HK-2 (cell line): ENCODE data around the gene CLCN7.

Experiments
- DNase-seq: peaks from one replicate; pipeline ENCODE4 v3.0.0-alpha.2; 2018; ENCODE audit not compliant: unreplicated experiment

Gene CLCN7

DNA sequence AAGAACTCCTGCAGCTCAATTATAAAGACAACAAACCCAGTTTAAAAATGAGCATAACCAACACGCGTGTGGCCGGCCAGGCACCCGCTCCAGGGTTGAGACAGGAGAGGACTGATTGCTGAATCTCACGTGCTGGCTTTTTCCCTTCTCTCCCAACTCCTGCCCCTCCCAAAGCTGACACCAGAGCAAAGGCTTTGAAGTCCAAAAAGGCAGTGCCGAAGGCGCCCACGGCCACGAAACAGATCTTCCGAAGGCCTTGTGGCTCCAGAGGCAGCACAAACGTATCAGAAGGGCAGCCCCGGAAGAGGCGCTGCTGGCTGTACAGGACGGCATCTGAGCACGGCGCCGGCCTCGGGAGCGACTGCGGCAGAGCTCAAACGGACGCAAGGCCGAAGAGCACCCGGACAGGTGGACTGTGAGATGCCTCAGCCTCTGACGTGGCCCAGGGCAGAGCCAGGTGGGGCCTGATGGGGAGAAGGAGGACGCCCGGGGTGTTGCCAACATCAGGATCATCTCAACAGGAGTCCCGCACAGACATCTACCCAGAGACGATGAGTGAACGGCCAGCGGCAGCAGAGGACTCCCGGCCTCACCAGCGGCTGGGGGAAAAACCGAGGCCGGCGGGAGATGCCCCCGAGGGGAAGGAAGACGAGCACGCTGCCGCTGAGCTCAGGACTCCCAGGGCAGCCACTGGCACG, 10.5 kb downstream of the CLCN7 start:
- DNase-seq: no peak

DNA sequence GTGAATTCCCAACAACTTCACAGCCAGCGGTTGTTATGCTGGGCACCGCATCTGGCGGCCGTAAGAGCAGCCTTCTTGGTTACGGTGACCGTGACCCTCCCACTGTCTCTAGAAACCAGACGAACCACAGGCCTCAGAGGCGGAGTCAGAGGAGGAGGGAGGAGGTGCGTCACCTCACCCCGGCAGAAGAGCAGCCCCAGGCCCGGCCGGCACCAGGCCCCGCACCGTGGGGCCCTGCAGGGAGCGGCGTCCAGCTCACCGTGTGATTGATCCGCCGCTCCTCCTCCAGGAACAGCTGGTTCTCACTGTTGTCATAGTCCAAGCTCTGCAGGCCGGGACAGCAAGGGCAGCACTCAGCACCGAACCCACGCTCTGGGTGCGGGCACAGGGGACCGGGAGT, 13.7 kb downstream of the CLCN7 start:
- DNase-seq: no peak

- no peak for DNase-seq
These were observed 14.2 kb downstream of the CLCN7 start for GRCh38 chr16:1460602-1461138.

DNA sequence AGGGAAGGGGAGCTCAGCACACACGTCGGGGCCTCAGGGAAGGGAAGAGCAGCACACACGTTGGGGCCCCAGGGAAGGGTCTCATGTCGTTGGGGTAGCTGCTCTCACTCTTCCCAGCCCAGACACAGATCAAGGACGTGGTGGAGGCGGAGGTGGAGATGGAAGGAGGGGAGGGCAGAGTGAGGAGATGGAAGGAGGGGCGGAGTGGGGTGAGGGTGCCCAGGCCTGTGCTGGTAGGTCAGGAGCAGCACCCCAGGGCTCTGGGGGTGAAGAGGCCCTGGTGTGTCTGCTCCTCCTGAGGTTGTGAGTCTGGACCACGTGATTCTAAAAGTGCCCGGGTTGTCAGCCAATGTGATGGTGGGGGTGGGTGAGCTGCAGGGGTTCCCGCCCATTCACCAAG, 14.9 kb downstream of the CLCN7 start:
- no peak for DNase-seq

DNA sequence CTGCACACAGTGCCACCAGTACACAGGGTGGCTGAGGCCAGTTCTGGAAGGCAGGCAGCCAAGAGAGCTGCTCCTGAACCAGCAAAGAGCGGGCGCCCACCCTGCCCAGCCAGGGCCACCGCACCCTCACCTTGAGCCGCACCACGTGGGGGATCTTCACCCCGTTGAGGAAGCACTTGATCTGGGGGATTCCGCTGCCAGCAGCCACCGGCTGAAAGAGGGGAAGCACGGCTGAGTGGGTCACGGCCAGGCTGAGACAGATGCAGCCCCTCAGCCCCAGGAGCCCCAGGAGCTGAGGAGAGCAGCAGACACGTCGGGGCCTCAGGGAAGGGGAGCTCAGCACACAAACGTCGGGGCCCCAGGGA, 15.9 kb downstream of the CLCN7 start:
- DNase-seq: no peak

DNA sequence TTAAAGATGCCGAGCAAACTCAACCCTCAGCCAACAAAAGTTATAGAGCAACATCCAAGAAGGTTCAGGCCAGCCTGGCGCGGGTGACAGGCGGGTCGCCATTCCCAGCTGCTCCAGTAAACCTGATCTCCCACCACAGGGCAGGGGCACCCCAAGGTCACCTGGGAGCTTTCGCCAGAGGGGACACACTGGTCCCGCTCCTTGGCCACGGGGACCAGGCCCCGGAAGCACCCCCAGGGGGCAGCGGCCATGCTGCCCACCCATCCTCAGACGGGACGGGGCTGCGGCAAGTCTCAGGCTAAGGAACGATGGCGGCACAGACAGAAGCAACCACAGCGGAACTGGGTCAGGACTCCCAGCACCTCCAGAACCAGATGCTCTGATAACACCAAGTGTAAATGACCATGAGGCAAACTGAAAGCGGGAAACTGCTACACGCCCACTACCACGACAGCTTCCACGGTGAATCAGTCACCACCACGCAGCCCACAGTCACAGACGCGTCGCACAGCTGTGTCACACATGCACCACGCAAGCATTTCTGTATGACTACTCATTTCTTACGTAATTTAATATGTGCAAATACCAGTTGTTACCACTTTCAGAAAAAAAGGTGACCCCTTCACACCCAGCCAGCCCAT, 16.4 kb downstream of the CLCN7 start:
- no peak for DNase-seq

DNA sequence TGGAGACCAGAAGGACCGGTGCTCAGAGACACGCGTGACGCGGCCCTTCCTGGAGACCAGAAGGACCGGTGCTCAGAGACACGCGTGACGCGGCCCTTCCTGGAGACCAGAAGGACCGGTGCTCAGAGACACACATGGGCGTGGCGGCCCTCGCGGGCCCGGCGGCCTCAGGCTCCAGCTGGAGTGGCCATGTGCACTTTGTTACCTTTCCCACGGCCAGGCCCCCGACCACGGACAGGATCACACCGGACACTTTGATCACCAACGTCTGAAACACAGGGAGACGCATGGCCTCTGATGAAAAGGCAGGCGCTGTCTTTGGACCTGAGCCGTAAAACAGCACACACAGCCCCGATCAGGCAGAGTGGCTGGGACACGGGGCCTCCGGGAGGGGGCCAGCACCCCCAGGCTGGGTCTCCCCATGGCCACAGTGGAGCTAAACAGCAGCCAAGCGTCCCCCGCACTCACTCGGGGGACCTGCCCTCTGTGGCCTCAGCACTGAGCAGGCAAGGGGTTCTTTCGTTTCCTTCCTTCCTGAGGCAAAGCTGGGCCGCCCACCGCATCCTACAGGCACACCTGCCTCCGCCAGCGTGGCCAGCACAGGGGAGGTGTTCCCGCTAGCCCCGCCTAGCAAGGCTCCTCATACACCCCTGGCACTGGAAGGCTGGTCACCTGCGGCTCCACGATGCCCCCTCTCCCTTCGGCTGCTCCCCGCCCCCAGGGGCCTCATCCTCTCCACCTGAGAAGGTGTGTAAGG, 17.2 kb downstream of the CLCN7 start:
- DNase-seq: no peak

DNA sequence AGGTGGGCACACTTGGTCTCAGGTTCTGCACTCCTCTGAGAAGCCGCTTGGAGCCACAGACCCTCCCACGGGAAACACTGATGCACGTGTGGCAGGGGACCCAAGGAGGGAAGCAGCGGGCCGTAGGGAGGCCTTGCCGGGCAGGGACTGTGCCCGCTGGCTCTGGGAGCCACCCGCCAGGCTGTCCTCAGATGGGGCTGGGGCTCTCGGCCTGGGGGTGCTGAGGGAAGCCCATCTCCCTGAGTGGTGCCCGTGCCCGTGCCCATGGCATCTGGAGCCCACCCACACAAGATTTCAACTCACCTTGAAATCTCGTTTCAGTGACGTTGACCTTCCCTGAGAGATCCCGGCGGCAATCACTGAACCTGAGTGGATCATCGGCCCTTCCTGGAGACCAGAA, 17.9 kb downstream of the CLCN7 start:
- no peak for DNase-seq

- no peak for DNase-seq
These were observed 19.3 kb downstream of the CLCN7 start for GRCh38 chr16:1455190-1456171.

DNA sequence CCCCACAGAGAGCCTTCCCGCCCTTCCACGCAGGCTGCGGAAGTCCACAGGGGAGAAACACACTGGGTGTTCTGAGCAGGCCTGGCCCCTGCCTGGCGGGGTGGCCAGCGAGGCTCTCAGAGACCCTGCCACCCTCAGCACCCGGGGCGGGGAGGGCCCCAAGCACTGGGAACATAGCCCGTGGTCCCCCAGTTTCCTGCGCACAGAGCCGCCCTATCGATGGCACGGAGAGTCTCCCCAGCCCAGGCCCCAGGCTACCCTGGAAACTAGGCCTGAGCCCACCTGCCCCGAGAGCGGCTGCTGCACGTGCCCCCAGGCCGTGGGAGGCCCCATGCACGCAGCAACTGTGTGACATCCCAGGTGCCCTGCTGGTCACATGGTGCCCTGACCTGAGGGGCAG, 20.3 kb downstream of the CLCN7 start:
- DNase-seq: no peak

GRCh38 chr16:1453316-1453715, 21.5 kb downstream of the CLCN7 start:
- no peak for DNase-seq

DNA sequence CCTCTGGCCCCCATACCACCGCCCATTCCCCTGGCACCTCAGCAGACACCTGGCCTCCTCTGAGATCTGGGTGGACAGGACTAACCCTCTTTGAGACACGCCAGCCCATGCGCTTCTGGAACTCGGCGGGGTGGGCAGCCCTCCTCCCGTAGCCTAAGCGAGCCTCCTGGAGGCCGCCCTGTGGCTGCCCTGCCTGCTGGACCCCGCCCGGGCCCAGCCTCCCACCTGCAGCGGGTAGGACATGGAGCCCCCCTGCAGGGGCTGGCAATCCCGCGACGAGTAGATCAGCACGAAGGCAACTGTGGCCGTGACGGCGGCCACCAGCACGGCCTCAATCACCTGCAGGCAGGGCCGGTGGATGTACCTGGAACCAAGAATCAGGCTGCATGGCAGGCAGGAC, 22.3 kb downstream of the CLCN7 start:
- no peak for DNase-seq

- no peak for DNase-seq
These were observed 23.0 kb downstream of the CLCN7 start for GRCh38 chr16:1451702-1452392.

- DNase-seq: no peak
These were observed 24.0 kb downstream of the CLCN7 start for GRCh38 chr16:1450841-1451240.

- DNase-seq: no peak
These were observed 24.6 kb downstream of the CLCN7 start for GRCh38 chr16:1450218-1450617.

DNA sequence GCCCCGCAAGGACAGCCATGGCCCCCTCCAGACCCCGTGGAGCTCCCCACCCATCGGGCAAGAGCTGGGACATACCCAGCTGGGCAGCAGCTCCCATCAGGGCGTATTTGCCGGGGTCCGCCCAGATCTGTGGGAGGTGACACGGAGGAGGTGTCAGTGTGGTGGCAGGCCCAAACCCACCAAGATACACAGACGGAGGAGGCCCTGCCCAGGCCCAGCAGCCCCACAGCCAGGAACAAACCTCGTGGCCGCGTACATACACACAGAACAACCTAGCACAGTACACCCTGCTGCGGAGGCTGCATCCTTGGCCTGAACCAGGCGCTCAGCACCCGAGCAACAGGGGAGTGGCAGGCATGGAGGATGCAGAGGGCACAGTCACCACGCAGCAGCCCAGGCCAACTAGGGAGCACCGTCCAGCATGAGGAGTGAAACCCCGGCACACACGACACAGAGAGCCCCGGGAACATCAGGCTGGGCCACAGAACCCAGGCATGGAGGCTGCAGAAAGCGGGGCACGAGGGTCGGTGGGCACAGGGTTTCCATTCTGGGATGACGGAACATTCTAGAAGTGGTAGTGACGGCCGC, 25.5 kb downstream of the CLCN7 start:
- no peak for DNase-seq

GRCh38 chr16:1448536-1449116, 26.2 kb downstream of the CLCN7 start:
- no peak for DNase-seq

DNA sequence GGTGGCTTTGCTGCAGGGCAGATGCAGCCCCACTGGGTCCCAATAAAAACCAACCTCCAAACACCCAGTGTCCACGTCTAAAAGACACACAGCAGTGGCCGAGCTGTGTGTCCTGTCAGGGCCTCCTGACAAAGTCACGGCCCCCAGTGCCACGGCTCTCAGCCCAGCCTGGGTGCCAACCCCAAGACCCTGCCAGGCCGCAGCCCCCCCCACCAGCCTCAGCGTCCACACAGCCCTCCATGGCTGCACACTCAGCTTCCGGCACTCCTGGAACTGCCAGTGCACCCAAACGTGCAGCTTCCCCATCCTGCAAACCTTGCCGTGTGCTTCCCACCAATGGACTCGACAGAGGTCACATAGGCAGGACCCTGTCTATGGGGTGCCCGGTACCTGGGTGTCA, 26.9 kb downstream of the CLCN7 start:
- no peak for DNase-seq

DNA sequence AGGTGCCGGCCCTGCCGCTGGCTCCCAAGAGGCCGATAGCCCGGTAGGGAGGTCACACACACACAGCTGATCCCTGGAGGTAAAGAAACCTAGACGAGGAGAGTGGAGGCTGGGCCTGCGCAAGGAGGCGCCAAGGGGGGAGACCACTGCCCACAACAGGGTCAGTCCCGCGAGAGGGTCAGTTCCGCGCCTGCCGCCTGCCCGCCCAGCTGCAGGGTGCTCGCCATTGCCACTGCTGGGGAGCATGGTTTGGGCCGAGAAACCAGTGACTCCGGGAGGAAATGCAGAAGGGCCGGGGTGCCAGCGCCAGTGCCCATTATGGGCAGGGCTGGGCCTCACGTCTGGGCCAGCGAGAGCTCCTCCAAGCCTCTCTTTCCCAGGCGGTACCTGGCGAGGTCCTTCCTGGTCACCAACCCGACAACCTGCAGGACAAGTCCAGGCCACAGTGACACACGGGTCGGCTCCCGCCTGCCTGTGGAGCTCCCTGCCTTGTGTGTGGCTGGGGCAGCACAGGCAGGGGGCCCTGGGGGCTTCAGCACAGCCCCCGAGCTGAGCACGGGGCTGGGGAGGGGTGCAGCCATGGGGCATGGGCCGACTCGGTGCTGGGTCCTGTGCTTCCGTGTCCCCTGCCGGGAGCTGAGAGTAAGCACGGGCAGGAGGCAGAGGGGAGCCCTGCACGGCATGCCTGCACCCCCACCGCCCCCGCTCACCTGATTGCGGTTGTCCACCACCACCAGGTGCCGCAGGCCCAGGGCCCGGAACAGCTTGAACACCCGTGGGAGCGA, 28.3 kb downstream of the CLCN7 start:
- no peak for DNase-seq
